HG03196 (cell line): ENCODE results near the gene NEDD4L.

Experiments
- ATAC-seq: cut with Tn5 transposase; IDR thresholded peaks from one replicate; pipeline ENCODE4 v1.9.1; 2021; ENCODE audit not compliant: unreplicated experiment

The NEDD4L gene

DNA sequence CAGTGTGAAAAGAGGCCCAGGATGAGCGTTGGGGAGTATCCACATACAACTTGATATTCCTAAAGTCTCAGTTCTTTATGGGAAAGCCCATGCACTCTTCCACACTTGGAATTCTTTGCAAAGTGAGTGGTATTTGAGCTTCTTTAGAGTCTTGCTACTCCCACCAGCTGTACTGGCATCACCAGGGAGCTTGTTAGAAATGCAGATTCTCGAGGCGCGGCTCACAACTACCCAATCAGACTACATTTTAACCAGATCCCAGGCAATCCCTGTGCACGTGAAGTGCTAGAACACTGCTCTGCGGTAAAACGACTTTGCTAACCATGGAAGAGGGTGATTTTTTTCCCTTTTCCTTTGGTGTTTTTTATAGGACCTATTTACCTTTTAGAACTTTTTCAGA, 184.7 kb downstream of the NEDD4L start:
- no peak for ATAC-seq

DNA sequence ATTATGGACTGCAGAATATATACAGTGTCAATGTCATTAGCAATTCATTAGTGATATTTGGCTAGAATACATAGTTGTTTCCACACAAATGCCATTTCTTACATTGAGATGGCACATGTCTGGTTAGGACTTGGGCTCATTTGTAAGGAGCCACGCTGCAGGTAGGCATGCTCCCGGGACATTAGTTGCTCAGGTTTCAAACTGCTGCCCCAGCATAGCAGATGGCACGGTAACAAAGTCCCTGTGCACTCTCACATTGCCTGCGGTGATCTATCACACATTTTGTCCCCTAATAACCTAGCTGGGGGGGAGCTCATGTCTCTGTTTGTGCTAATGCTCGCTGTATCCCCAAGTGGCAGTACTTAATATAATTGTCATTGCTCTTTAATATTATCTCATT, 185.1 kb downstream of the NEDD4L start:
- ATAC-seq: no peak

DNA sequence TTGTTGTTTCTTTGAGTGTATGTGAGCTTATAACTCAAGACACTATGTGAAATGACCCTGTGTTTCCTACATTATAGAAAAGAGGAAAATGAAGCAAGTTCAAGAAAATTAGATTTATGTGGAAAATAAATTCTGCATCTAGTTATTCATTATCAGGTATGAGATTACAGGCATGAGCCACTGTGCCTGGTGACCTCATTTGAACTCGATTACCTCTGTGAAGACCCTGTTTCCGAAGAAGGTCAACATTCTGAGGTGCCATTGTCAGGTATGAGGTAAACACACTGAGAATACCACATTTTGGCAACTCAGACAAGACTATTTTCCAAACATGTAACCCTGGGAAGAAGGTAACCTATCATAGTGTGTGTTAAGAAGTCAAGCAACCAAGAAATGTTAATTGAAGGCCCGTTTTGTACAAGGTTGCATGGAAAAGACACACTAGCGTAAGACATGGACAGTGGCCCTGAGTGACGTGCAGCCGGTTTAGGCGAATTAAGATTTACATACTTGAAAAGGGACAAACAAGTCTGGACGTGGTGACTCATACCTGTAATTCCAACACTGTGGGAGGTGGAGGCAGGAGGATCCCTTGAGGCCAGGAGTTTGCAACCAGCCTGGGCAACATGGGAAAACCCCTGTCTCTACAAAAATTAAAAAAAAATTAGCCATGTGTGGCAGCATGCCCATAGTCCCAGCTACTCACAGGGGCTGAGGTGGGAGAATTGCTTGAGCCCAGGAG, 186.6 kb downstream of the NEDD4L start:
- no peak for ATAC-seq

DNA sequence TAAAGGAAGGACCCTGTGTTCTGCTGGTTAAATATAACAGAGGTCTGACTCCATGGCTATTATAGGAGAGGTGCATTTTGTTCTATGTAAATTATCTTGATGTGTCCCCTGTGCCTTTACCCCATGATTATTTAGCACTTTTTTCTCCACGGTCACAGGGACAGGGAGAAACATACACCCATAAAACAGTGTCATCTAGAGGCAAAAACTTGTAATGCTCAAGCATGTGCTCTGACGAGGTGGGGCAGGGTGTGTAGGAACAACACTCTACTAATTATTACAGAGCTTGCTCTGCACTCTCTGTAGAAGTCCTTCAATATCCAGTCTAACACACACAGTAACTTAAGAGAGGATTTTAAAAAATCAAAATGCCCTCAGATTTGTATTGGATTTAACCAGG, 187.9 kb downstream of the NEDD4L start:
- no peak for ATAC-seq

DNA sequence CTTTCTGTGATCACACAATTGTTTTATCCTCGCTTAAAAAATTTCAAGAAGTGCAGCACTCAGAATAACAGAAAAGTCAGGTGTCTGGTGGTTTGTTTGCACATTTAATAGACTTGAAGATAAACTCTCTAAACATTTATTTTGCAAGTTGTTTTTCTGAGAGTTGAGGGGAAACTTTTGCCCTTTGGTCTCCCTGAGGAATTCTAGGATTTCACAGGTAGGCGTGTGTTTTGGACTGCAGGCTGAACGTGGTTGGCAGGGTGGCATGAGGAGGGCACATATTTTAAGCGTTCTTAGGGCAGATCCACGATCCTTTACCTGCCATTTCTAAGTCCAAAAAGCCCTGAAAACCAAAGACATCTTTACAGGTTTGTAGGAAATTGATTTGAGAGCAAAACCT, 188.6 kb downstream of the NEDD4L start:
- no peak for ATAC-seq

DNA sequence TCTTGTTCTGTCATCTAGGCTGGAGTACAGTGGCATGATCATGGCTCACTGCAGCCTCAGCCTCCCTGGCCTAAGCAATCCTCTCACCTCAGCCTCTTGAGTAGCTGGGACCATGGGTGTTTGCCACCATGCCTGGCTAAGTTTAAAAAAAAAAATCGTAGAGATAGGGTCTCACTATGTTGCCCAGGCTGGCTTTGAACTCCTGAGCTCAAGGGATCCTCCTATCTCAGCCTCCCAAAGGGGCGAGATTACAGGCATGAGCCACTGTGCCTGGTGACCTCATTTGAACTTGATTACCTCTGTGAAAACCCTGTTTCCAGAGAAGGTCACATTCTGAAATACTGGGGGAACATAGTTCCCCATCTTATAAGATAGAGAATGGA, 190.3 kb downstream of the NEDD4L start:
- ATAC-seq: no peak

DNA sequence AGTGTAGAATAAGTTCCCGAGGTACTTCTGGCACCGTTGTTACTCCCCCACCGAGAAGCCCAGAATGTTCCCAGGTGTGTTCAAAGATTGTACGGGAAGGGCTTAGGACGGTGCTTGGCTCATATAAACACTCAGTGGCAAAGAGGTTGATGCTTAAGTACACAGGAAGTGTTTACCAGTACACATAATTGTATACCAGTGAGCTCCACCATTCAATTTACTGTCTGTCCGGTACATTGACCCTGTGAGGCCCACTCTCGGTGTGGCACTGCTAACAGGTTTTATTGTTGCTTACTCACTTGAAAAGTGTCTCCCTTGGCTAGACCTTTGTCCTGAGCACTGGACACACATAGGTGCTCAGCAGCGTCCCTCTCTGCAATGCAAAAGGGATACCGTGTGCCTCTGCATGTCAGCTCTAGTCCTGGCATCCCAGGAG, 191.0 kb downstream of the NEDD4L start:
- no peak for ATAC-seq

DNA sequence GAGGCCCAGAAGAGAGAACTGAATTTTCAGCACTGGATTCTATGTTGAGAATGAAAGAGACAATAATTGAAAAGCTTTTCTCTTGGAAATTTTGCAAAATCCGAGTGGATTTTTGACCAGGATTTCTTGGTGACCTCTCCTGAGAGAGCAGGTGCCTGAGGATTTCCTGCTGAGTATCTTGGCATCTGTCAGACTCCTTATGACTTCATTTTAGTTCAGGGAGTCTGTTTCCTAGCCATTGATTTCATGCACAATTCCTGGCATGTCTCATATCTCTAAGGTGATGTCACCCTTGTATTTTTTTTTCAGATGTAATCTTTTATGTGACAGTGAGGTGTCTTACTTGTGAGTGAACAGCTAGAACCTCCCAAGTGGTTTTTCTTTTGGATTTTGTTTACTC, 195.9 kb downstream of the NEDD4L start:
- no peak for ATAC-seq

DNA sequence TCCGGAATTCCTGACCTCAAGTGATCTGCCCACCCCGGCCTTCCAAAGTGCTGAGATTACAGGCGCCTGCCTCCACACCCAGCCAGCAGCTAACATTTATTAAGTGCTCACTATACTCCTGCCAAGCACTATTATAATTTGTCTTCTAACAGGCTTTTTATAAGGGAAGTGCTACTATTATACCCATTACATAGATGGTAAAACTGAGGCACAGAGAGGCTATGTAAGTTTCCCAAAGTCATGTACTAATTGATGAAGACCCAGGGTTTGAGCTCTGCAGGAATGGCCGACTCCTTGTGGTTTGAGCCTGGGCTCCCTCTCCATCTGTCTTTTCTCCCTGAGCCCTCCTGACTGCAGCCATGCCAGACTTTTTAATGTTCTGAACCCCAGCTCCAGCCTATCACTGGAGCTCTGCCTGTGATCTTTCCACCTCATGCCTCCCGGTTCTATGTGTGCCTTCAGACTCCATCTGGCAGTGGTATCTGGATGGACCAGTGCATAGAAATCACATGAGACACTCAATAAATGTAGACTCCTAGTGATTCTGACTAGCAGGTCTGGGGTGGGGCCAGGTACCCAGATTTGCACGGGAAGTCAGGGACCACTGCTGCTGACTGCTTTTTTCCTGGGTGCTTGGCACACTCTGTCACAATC, 197.1 kb downstream of the NEDD4L start:
- no peak for ATAC-seq

DNA sequence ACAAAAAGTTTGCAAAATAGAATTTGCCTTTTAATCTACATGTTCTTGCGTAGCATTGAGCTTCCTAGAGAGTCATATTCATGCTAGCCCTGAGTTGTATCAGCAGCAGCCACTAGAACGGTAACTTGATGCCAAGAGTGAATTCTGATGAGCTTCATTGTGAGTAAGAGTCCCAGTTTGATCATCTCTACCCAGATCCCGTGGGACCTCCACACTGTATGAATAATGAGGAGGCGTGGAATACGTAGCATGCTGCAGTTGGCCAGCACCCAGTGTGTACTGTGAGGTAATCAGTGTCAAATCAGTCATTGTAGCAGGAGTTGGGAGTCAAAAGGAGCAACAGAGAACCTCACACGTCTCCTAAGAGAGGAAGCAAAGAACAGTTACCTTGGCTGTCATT, 197.9 kb downstream of the NEDD4L start:
- no peak for ATAC-seq

DNA sequence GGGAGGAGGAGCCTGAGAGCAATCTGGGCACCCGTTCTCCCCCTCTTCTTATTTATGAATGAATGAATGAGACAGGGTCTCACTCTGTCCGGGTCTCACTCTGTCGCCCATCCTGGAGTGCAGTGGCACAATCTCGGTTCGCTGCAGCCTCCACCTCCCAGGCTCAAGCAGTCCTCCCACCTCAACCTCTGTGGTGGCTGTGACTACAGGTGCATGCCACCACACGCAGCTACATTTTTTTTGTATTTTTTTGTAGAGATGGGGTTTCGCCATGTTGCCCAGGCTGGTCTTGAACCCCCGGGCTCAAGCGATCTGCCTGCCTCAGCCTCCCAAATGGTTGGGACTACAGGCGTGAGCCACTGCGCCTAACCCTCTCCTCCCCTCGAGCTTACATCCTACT, 198.4 kb downstream of the NEDD4L start:
- ATAC-seq: no peak

DNA sequence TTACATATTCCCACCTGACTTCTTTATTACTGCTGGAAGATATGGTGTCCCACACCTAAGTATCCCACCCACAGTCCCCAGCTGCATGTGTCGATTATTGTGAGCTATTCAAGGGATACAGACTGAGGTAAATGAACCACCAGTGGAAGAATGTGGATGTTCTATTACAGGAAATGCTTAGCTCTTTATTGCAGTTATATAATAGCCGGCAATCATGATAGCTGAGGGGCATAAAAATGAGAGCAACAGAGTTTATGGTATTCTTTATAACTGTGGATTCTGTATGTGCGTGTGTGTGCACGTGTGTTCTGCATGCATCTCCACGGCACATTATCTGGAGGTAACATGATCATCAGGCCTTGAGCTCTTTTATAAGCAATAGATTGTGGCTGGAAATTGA, 198.9 kb downstream of the NEDD4L start:
- no peak for ATAC-seq

DNA sequence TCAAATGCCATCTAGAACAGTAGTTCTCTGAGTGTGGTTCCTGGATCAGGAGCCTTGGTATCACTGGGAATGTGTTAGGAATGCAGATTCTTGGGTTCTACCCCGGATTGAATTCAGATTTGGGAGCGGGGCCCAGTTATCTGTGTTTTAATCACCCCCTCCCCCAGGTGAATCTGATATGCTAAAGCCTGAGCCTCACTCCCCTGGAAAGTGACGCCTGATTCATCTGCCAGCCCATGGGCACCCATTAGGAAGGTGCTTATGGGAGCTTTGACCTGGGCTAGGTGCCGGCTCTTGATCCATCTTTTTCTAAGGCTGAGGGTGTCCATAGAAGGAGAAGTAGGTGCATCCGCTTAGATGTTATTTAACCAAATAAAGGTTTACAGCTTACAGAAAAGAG, 199.4 kb downstream of the NEDD4L start:
- no peak for ATAC-seq

DNA sequence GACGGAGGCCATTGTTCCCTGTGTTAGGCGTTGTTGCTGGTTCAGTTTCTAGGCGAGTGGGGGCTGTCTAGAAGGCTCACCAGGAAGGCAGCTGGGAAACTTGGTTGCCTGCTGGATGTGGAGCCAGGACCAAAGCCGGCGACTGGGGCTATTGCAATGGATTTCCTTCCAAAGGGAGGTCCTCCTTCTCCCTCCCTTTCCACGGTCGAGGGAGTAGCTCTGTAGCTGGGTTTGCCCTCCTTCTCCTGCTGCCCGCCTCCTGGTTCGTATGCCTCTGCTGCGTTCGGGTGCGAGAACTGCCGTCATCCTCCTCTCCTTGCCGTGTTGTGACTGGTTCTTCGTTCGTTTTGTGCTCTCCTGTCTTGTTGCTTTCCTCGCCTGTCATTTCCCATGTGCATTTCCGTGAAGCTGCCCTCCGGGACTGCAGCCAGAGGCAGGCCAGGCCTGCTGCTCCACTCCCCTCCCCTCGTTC, 203.4 kb downstream of the NEDD4L start:
- ATAC-seq: no peak

DNA sequence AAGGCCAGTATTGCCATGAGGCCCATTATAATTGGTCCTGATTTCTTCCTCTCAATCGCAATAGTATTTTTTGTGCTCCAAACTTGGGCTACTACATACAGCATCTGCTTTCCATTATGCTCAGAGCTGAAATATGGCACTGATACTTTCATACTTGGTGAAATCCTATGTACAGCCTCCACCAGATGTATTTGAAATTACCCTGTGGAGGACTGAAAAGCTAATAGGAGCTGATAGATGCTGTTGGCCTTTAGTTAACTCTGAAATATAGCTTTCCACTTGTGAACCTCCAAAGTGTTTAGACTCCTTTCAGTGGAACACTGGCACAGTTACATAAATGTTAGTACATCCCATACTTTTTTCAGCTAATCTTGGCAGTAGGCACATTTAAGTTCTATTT, 205.7 kb downstream of the NEDD4L start:
- no peak for ATAC-seq

DNA sequence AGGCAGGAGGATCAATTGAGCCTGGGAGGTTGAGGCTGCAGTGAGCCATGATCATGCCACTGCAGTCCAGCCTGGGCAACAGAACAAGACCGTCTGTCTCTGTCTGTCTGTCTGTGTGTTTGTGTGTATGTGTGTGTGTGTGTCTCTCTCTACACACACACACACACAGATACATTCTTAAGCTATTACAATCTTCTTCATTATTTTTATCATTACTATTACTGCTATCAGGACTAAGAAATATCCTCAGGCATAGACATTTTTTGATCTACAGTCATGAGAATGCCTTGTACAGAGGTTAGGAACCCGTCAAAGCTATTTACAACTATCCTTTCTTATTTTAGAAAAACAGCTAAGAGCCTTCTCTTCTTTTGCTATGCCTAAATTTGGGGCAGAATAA, 207.4 kb downstream of the NEDD4L start:
- no peak for ATAC-seq

DNA sequence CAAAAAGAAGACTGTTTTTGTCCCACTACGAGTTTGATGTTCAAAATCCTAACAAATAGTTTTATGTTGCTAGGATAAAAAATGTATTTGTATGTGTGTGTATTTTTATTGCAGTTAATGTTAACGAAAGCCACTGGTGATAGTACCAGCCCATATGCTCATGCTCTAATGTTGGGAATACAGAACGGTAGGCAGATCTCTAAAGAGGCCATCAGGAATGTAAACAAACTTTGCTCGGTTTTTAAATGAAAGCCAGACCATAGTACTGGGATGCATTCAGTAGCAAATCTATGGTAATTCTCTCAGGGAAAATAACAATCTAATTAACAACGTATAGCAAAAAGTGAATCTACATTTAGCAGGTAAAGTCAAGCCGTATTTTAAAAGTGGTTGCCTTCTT, 208.1 kb downstream of the NEDD4L start:
- no peak for ATAC-seq

DNA sequence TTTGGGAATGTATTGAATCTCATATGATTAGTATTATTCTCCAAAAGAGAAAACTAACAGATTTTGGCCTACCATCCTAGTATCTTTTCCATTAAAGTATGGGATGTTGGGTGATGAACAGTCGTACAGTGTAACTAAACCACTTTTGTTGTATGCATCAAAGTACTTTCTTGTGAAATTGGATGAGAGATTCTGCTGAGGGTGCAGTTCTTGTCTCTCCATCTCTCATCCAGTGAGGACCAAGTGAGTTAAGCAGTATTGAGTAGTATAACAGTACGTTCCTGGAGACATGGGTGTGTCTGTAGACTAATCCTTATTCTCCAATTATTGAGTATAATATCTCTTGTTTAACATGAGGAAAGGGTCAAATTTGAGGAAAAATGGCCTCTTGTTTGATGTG, 209.3 kb downstream of the NEDD4L start:
- no peak for ATAC-seq

DNA sequence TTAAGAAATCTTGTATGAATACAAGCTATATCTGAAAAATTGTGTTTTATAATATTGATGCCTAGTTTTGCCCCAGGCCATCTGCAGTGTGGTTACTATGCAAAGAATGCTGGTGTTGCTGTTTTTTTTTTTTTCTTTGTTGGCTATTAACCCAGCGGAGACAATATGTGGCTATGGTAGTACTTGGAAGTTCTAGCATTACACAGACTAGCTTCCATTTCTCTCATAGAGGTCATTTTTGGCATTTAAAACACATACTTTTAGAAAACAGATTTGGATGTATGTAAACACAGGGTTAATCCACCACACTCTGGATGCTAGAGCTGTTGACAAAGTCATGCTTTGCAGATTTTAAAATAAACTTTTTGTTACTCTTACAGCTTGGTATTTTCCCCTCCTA, 209.8 kb downstream of the NEDD4L start:
- no peak for ATAC-seq

DNA sequence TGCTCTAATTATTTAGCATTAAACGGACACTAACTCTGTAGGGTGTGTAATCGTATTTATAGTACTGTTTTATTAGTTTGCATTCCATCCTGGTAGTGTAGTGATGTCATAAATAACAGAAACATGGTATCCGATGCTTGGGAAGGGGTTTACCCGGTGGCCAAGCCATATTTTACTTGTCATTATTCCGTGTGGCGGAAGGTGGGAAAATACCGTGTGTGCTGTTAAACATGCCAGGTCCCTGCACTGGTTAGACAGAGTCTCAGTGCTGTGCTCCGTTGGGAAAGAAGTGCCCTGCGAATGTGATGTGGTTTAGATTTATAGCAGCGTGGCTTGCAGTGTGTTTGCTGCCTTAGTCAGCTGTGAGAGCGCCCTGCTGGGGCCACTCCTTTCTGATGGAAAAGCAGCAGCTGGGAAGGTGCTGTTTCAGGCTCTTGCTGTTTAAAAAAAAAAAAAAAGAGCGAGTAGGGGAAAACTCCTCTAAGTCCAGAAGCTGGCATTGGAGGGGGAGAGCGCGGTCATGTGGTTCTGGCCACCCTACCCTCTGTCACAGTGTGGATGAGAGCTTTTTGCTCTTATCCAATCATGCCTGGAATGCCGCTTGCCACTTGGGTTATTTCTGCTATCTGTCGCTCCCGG, 211.0 kb downstream of the NEDD4L start:
- ATAC-seq: no peak

DNA sequence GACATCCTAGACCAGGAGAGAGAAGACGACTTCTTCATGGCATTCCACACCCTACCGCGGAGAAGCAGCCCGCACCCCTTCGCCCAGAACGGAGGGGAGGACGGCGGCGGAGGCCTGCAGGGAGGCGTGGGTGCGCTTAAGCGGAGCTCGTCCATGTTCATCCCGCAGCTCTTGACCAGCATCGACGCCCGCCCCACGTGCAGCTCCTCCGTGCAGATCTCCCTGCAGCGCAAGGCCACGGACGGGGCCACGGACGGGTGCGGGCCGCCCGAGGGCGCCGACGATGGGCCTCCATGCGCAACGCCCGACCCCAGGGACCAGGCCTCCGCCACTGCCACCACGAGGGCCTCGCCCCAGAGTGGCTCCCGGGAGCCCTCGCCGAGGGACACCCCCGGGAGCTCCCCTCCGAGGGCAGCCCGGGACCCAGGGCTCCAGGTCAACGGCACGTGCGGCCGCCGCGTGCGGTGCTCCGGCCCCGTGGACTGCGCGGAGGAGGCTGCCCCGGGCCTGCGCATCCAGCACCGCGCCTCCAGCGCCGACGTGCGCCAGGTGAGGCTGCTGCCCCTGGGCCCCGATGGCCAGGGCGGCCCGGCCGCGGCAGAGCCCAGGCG, 211.8 kb downstream of the NEDD4L start:
- no peak for ATAC-seq
